Sigmoid colon (tissue), 3 donors: ENCODE data around the gene ACCS.

Experiments used
- CTCF ChIP-seq, 4 experiments: fragments of 450-650 bp in 3 of 4; fragments of 200-600 bp in 1 of 4; IDR thresholded peaks; one replicate each; pipeline ENCODE4 v1.5.1; 2016 to 2019; ENCODE audit warnings: antibody characterized with exemption in 4 of 4, mild to moderate bottlenecking in 3 of 4, moderate library complexity in 2 of 4
- POLR2A ChIP-seq, 2 donors: fragments of 450-650 bp; IDR thresholded peaks; one replicate each; pipeline ENCODE4 v1.6.1; 2016; ENCODE audit warnings: antibody characterized with exemption in 2 of 2, mild to moderate bottlenecking in 2 of 2, moderate library complexity in 2 of 2

- TF ChIP-seq POLR2A (IDR thresholded peaks at IDR 0.05) (no peak), CTCF (IDR thresholded peaks at IDR 0.05) (no peak)
These were observed 22.3 kb downstream of the ACCS start for GRCh38 chr11:44088377-44088776.
